B cell (primary cell): ENCODE results near the gene FOSB. TPM values are rescaled to one million over a fixed set of nuclear protein-coding genes. Genes with fewer than 3 reads are reported as not detected.

Experiments used
- ATAC-seq: fragments of 200-7000 bp; cut with Tn5 transposase; one replicate; pipeline ENCODE4 v1.10.0; 2021; ENCODE audit warnings: low read depth, mild to moderate bottlenecking, moderate number of reproducible peaks, moderate library complexity
- CTCF ChIA-PET: fragments of 350-600 bp; sonication (Branson Sonifier 250); formaldehyde crosslinking; loops from one replicate; lab custom pipeline; 2021; ENCODE audit warnings: antibody characterized with exemption, inconsistent platforms; lab: Charles Lee
- POLR2A ChIA-PET: fragments of 350-600 bp; sonication (Branson Sonifier 250); formaldehyde crosslinking; loops from one replicate; lab custom pipeline; 2021; ENCODE audit warnings: antibody characterized with exemption; lab: Charles Lee
- DNase-seq: peaks from one replicate; pipeline ENCODE4 v3.0.0; 2013
- H2AFZ ChIP-seq: 2 replicates; pipeline ENCODE4 v1.6.1; 2012; ENCODE audit warnings: mild to moderate bottlenecking, low read depth, low read length; ENCODE audit not compliant: insufficient read depth, poor library complexity, severe bottlenecking
- H3K27ac ChIP-seq, 2 donors: 1 replicate in 1 of 2; 2 replicates in 1 of 2; pipeline ENCODE4 v1.5.1; 2012 to 2013; ENCODE audit warnings: low read length in 2 of 2, mild to moderate bottlenecking in 2 of 2, moderate library complexity in 1 of 2
- H3K27me3 ChIP-seq, 4 experiments: fragments of 200-600 bp in 1 of 4; sonication (generic) in 1 of 4; replicated peaks in 1 of 4; 1 replicate in 2 of 4; 2 replicates in 2 of 4; pipeline versions ENCODE4 v1.6.1 to v1.7.0; 2013 to 2016; ENCODE audit warnings: low read length in 3 of 4, mild to moderate bottlenecking in 2 of 4, mixed read lengths in 1 of 4, moderate library complexity in 1 of 4; ENCODE audit not compliant: insufficient read depth in 4 of 4, control insufficient read depth in 3 of 4; ENCODE audit errors: control extremely low read depth in 1 of 4
- H3K36me3 ChIP-seq, 2 experiments: replicated peaks in 1 of 2; 1 replicate in 1 of 2; 2 replicates in 1 of 2; pipeline versions ENCODE4 v1.6.1 to v1.7.1; 2013; ENCODE audit warnings: low read length in 1 of 2; ENCODE audit not compliant: insufficient read depth in 2 of 2, control insufficient read depth in 1 of 2; ENCODE audit errors: control extremely low read depth in 1 of 2, extremely low read depth in 1 of 2
- H3K4me1 ChIP-seq, 2 donors: fragments of 200-600 bp in 1 of 2; sonication (generic) in 1 of 2; 1 replicate in 1 of 2; 2 replicates in 1 of 2; pipeline versions ENCODE4 v1.5.1 to v1.6.1; 2013 to 2017; ENCODE audit warnings: low read length in 2 of 2; ENCODE audit not compliant: control insufficient read depth in 2 of 2, insufficient read depth in 2 of 2
- H3K4me2 ChIP-seq: replicated peaks from 2 replicates; pipeline ENCODE3; 2012; ENCODE audit warnings: mild to moderate bottlenecking, low read depth, low read length; ENCODE audit not compliant: poor library complexity, severe bottlenecking
- H3K4me3 ChIP-seq, 5 experiments: fragments of 200-600 bp in 1 of 5; sonication (generic) in 1 of 5; 1 replicate in 3 of 5; 2 replicates in 2 of 5; pipeline versions ENCODE4 v1.5.1 to v1.7.0; 2011 to 2016; ENCODE audit warnings: low read length in 4 of 5, mild to moderate bottlenecking in 4 of 5, low read depth in 2 of 5, control low read depth in 1 of 5, moderate library complexity in 1 of 5; ENCODE audit not compliant: insufficient read depth in 1 of 5; ENCODE audit errors: control extremely low read depth in 1 of 5, extremely low read depth in 1 of 5
- H3K79me2 ChIP-seq: fragments of 200-600 bp; sonication (generic); one replicate; pipeline ENCODE4 v1.6.0; 2016; ENCODE audit warnings: low read length; ENCODE audit not compliant: control insufficient read depth, insufficient read depth
- H3K9ac ChIP-seq: fragments of 200-600 bp; sonication (generic); 2 replicates; pipeline ENCODE4 v1.6.1; 2017; ENCODE audit warnings: mild to moderate bottlenecking, low read length, moderate library complexity
- H3K9me3 ChIP-seq, 3 donors: one replicate each; pipeline versions ENCODE4 v1.6.1 to v1.7.1; 2013; ENCODE audit warnings: low read length in 2 of 3; ENCODE audit not compliant: control insufficient read depth in 2 of 3, insufficient read depth in 1 of 3; ENCODE audit errors: control extremely low read depth in 1 of 3
- H4K20me1 ChIP-seq: 2 replicates; pipeline ENCODE4 v1.6.0; 2012; ENCODE audit warnings: mild to moderate bottlenecking, low read length; ENCODE audit not compliant: insufficient read depth, control insufficient read depth, poor library complexity, severe bottlenecking
- H3K27ac Mint-ChIP-seq: one replicate; pipeline ENCODE4 v1.8.0; 2021; ENCODE audit warnings: mixed read lengths
- H3K27me3 Mint-ChIP-seq: one replicate; pipeline ENCODE4 v1.8.0; 2021; ENCODE audit warnings: mixed read lengths
- H3K4me1 Mint-ChIP-seq: one replicate; pipeline ENCODE4 v1.8.0; 2021; ENCODE audit warnings: mixed read lengths
- H3K4me3 Mint-ChIP-seq: one replicate; pipeline ENCODE4 v1.8.0; 2021; ENCODE audit warnings: mixed read lengths
- H3K9me3 Mint-ChIP-seq: one replicate; pipeline ENCODE4 v1.8.0; 2022; ENCODE audit warnings: mixed read lengths; ENCODE audit not compliant: insufficient read depth
- CTCF ChIP-seq: fragments of 200-600 bp; IDR thresholded peaks from one replicate; pipeline ENCODE4 v1.8.0; 2022; ENCODE audit warnings: antibody characterized with exemption, mild to moderate bottlenecking
- EZH2 ChIP-seq: IDR thresholded peaks from 2 replicates; pipeline ENCODE4 v1.6.1; 2012; ENCODE audit warnings: borderline replicate concordance, low read depth, mild to moderate bottlenecking, moderate library complexity, low read length; ENCODE audit not compliant: insufficient read depth, poor library complexity, severe bottlenecking
- WGBS: methylation state at CpG from one replicate; pipeline ENCODE4 v1.1.5; 2013; ENCODE audit warnings: missing lambda C conversion rate; ENCODE audit not compliant: insufficient coverage; 5-methylcytosine and 5-hydroxymethylcytosine counted together
- intact Hi-C: fragments of 100-400 bp; cut with micrococcal nuclease; formaldehyde crosslinking; loops from one replicate; pipeline ENCODE4 v1.10.0; 2022
- polyA plus RNA-seq: library from polyadenylated mRNA; depleted of rRNA; stranded (reverse); fragments of >200 nt; gene quantifications from 2 replicates; pipeline ENCODE4 v1.2.3, GENCODE V29; 2012
- total RNA-seq, 2 donors: library from RNA; stranded (reverse); fragments of 120-200 nt in 1 of 2; gene quantifications; 1 replicate in 1 of 2; 2 replicates in 1 of 2; pipeline versions ENCODE4 v1.2.3 to v1.2.4, GENCODE V29; 2013 to 2022

The FOSB gene
- total and polyA plus RNA-seq, 2 donors (not counting 1 experiment from before 2014, with no cell fraction given): 39.6 to 2,860 TPM

GRCh38 chr19:45515807-45516401 is 48.1 kb downstream of the FOSB start:
- POLR2A ChIA-PET: interaction anchor here (0.6 to 0.8 kb wide), 4 partner anchors 15 to 49 kb away, joined by 3 to 4 read pairs (median 3); partner anchors contain the start of gene PPM1N

More at GRCh38 chr19:45515807-45516401, 48.1 kb downstream of the FOSB start:
- WGBS: 56% methylated on average over 7 of the region's 9 CpGs
- Histone ChIP-seq H3K4me1 (peaks cover 55 to 56% of the 10 kb centered on the region in 2 donors), H3K9me3 (no peaks in the 10 kb centered on the region), H2AFZ (no peak overlapping the region), H3K27me3 (no peaks in the 10 kb centered on the region), H4K20me1 (peaks cover 48% of the 10 kb centered on the region), H3K4me2 (peak overlapping the region; percentile 67), H3K79me2 (peaks cover 55% of the 10 kb centered on the region), H3K27ac (peak overlapping the region; percentile 76 to 91), H3K36me3 (peaks cover 0 to 24% of the 10 kb centered on the region in 2 experiments), H3K4me3 (peak overlapping the region in 1 of 5 experiments; percentile 26), H3K9ac (no peak overlapping the region)
- DNase-seq (peak; percentile 49), ATAC-seq (no peak)
- peak overlapping the region; percentile 87 for H3K27ac Mint-ChIP-seq
- TF ChIP-seq CTCF (no peak), EZH2 (no peak)
- CTCF ChIA-PET: interaction anchor here (1.0 to 2.4 kb wide), 11 partner anchors 8 to 166 kb away, joined by 3 to 14 read pairs (median 7); partner anchors contain the start of genes RTN2 and VASP
- H3K4me1 Mint-ChIP-seq: peaks cover 57% of the 10 kb centered on the region
- no peaks in the 10 kb centered on the region for H3K9me3 Mint-ChIP-seq
- no peaks in the 10 kb centered on the region for H3K27me3 Mint-ChIP-seq
- intact Hi-C loops: loop anchor here (1.0 kb wide), 1 partner anchor 9 kb away; the partner anchor contains the start of gene VASP
- H3K4me3 Mint-ChIP-seq: peak overlapping the region; percentile 74
